B cell (primary cell): ENCODE data around the gene TACC3. TPM values are rescaled to one million over a fixed set of nuclear protein-coding genes. Genes with fewer than 3 reads are reported as not detected.

Experiments
- ATAC-seq: fragments of 200-7000 bp; cut with Tn5 transposase; one replicate; pipeline ENCODE4 v1.10.0; 2021; ENCODE audit warnings: low read depth, mild to moderate bottlenecking, moderate number of reproducible peaks, moderate library complexity
- CTCF ChIA-PET: fragments of 350-600 bp; sonication (Branson Sonifier 250); formaldehyde crosslinking; loops from one replicate; lab custom pipeline; 2021; ENCODE audit warnings: antibody characterized with exemption, inconsistent platforms; lab: Charles Lee
- POLR2A ChIA-PET: fragments of 350-600 bp; sonication (Branson Sonifier 250); formaldehyde crosslinking; loops from one replicate; lab custom pipeline; 2021; ENCODE audit warnings: antibody characterized with exemption; lab: Charles Lee
- DNase-seq: peaks from one replicate; pipeline ENCODE4 v3.0.0; 2013
- H2AFZ ChIP-seq: 2 replicates; pipeline ENCODE4 v1.6.1; 2012; ENCODE audit warnings: mild to moderate bottlenecking, low read depth, low read length; ENCODE audit not compliant: insufficient read depth, poor library complexity, severe bottlenecking
- H3K27ac ChIP-seq, 2 donors: 1 replicate in 1 of 2; 2 replicates in 1 of 2; pipeline ENCODE4 v1.5.1; 2012 to 2013; ENCODE audit warnings: low read length in 2 of 2, mild to moderate bottlenecking in 2 of 2, moderate library complexity in 1 of 2
- H3K27me3 ChIP-seq, 4 experiments: fragments of 200-600 bp in 1 of 4; sonication (generic) in 1 of 4; replicated peaks in 1 of 4; 1 replicate in 2 of 4; 2 replicates in 2 of 4; pipeline versions ENCODE4 v1.6.1 to v1.7.0; 2013 to 2016; ENCODE audit warnings: low read length in 3 of 4, mild to moderate bottlenecking in 2 of 4, mixed read lengths in 1 of 4, moderate library complexity in 1 of 4; ENCODE audit not compliant: insufficient read depth in 4 of 4, control insufficient read depth in 3 of 4; ENCODE audit errors: control extremely low read depth in 1 of 4
- H3K36me3 ChIP-seq, 2 experiments: replicated peaks in 1 of 2; 1 replicate in 1 of 2; 2 replicates in 1 of 2; pipeline versions ENCODE4 v1.6.1 to v1.7.1; 2013; ENCODE audit warnings: low read length in 1 of 2; ENCODE audit not compliant: insufficient read depth in 2 of 2, control insufficient read depth in 1 of 2; ENCODE audit errors: control extremely low read depth in 1 of 2, extremely low read depth in 1 of 2
- H3K4me1 ChIP-seq, 2 donors: fragments of 200-600 bp in 1 of 2; sonication (generic) in 1 of 2; 1 replicate in 1 of 2; 2 replicates in 1 of 2; pipeline versions ENCODE4 v1.5.1 to v1.6.1; 2013 to 2017; ENCODE audit warnings: low read length in 2 of 2; ENCODE audit not compliant: control insufficient read depth in 2 of 2, insufficient read depth in 2 of 2
- H3K4me2 ChIP-seq: replicated peaks from 2 replicates; pipeline ENCODE3; 2012; ENCODE audit warnings: mild to moderate bottlenecking, low read depth, low read length; ENCODE audit not compliant: poor library complexity, severe bottlenecking
- H3K4me3 ChIP-seq, 5 experiments: fragments of 200-600 bp in 1 of 5; sonication (generic) in 1 of 5; 1 replicate in 3 of 5; 2 replicates in 2 of 5; pipeline versions ENCODE4 v1.5.1 to v1.7.0; 2011 to 2016; ENCODE audit warnings: low read length in 4 of 5, mild to moderate bottlenecking in 4 of 5, low read depth in 2 of 5, control low read depth in 1 of 5, moderate library complexity in 1 of 5; ENCODE audit not compliant: insufficient read depth in 1 of 5; ENCODE audit errors: control extremely low read depth in 1 of 5, extremely low read depth in 1 of 5
- H3K79me2 ChIP-seq: fragments of 200-600 bp; sonication (generic); one replicate; pipeline ENCODE4 v1.6.0; 2016; ENCODE audit warnings: low read length; ENCODE audit not compliant: control insufficient read depth, insufficient read depth
- H3K9ac ChIP-seq: fragments of 200-600 bp; sonication (generic); 2 replicates; pipeline ENCODE4 v1.6.1; 2017; ENCODE audit warnings: mild to moderate bottlenecking, low read length, moderate library complexity
- H3K9me3 ChIP-seq, 3 donors: one replicate each; pipeline versions ENCODE4 v1.6.1 to v1.7.1; 2013; ENCODE audit warnings: low read length in 2 of 3; ENCODE audit not compliant: control insufficient read depth in 2 of 3, insufficient read depth in 1 of 3; ENCODE audit errors: control extremely low read depth in 1 of 3
- H4K20me1 ChIP-seq: 2 replicates; pipeline ENCODE4 v1.6.0; 2012; ENCODE audit warnings: mild to moderate bottlenecking, low read length; ENCODE audit not compliant: insufficient read depth, control insufficient read depth, poor library complexity, severe bottlenecking
- H3K27ac Mint-ChIP-seq: one replicate; pipeline ENCODE4 v1.8.0; 2021; ENCODE audit warnings: mixed read lengths
- H3K27me3 Mint-ChIP-seq: one replicate; pipeline ENCODE4 v1.8.0; 2021; ENCODE audit warnings: mixed read lengths
- H3K4me1 Mint-ChIP-seq: one replicate; pipeline ENCODE4 v1.8.0; 2021; ENCODE audit warnings: mixed read lengths
- H3K4me3 Mint-ChIP-seq: one replicate; pipeline ENCODE4 v1.8.0; 2021; ENCODE audit warnings: mixed read lengths
- H3K9me3 Mint-ChIP-seq: one replicate; pipeline ENCODE4 v1.8.0; 2022; ENCODE audit warnings: mixed read lengths; ENCODE audit not compliant: insufficient read depth
- CTCF ChIP-seq: fragments of 200-600 bp; IDR thresholded peaks from one replicate; pipeline ENCODE4 v1.8.0; 2022; ENCODE audit warnings: antibody characterized with exemption, mild to moderate bottlenecking
- EZH2 ChIP-seq: IDR thresholded peaks from 2 replicates; pipeline ENCODE4 v1.6.1; 2012; ENCODE audit warnings: borderline replicate concordance, low read depth, mild to moderate bottlenecking, moderate library complexity, low read length; ENCODE audit not compliant: insufficient read depth, poor library complexity, severe bottlenecking
- WGBS: methylation state at CpG from one replicate; pipeline ENCODE4 v1.1.5; 2013; ENCODE audit warnings: missing lambda C conversion rate; ENCODE audit not compliant: insufficient coverage; 5-methylcytosine and 5-hydroxymethylcytosine counted together
- intact Hi-C: fragments of 100-400 bp; cut with micrococcal nuclease; formaldehyde crosslinking; loops from one replicate; pipeline ENCODE4 v1.10.0; 2022
- polyA plus RNA-seq: library from polyadenylated mRNA; depleted of rRNA; stranded (reverse); fragments of >200 nt; gene quantifications from 2 replicates; pipeline ENCODE4 v1.2.3, GENCODE V29; 2012
- total RNA-seq, 2 donors: library from RNA; stranded (reverse); fragments of 120-200 nt in 1 of 2; gene quantifications; 1 replicate in 1 of 2; 2 replicates in 1 of 2; pipeline versions ENCODE4 v1.2.3 to v1.2.4, GENCODE V29; 2013 to 2022

The TACC3 gene
- total and polyA plus RNA-seq, 2 donors (not counting 1 experiment from before 2014, with no cell fraction given), result 29.5 to 47.9 TPM

DNA sequence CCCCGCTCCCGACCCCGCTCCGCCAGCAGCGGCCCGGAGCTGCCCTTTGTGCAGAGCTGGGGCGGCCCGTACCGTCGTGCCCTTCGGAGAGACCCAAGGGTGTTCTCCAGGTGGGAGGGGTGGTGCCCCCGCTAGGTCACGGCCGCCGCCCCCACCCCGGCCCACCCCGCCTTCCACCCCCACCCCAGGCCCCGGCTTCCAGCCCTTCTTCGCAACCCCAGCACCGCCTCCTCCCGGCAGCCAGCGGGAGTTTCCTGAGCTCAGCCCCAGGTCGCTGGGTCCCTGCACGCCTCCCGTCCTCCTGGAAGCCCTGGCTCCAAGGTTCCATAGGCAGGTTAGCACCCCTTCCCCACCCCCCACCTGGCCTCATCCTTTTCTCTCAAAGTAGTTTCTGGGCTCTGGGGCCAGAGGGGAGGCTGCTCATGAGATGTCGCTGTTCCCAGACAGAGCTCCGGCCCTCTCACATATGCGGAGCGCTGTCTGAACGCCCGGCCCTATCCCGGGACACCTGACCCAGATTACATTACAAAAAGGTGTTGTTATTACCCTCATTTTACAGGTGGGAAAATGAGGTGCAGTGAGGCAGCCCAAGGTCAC lies 46.5 kb downstream of the TACC3 start:
- 7% methylated on average over 18 of the region's 32 CpGs for WGBS
- no peak overlapping the region for H3K27ac ChIP-seq
- H3K27ac Mint-ChIP-seq, result no peak overlapping the region
- no peaks in the 10 kb centered on the region for H3K9me3 ChIP-seq
- intact Hi-C loops, result loop anchor here (2.0 kb wide), 1 partner anchor 25 kb away; the partner anchor contains the start of gene FGFR3
- ATAC-seq (peak; percentile 48), DNase-seq (peak; percentile 47)
- TF ChIP-seq CTCF, result peak; percentile 45
- no peak for TF ChIP-seq EZH2
- CTCF ChIA-PET, result interaction anchor here (1.0 to 1.2 kb wide), 4 partner anchors 20 to 132 kb away, joined by 3 to 5 read pairs (median 3); no protein-coding TSS in a partner anchor
- peak overlapping the region; percentile 74 for H3K4me2 ChIP-seq
- no peaks in the 10 kb centered on the region for H3K79me2 ChIP-seq
- peaks cover 0 to 57% (median 10%) of the 10 kb centered on the region in 4 experiments for H3K27me3 ChIP-seq
- H3K36me3 ChIP-seq, result no peaks in the 10 kb centered on the region
- no peak overlapping the region for H2AFZ ChIP-seq
- no peaks in the 10 kb centered on the region for H3K9me3 Mint-ChIP-seq
- H3K9ac ChIP-seq, result no peak overlapping the region
- POLR2A ChIA-PET, result interaction anchor here (0.6 to 0.7 kb wide), 2 partner anchors 131 to 835 kb away, joined by 3 to 4 read pairs; partner anchors contain the start of gene TMEM175
- H3K4me3 ChIP-seq, result peak overlapping the region in 3 of 5 experiments; percentile 18 to 19 (median 19)
- peaks cover 19% of the 10 kb centered on the region for H3K4me1 Mint-ChIP-seq
- peaks cover 32 to 35% of the 10 kb centered on the region in 2 donors for H3K4me1 ChIP-seq
- no peaks in the 10 kb centered on the region for H4K20me1 ChIP-seq
- peaks cover 16% of the 10 kb centered on the region for H3K27me3 Mint-ChIP-seq
- peak overlapping the region; percentile 86 for H3K4me3 Mint-ChIP-seq
